ENCODE data around the gene ARHGAP19. TPM values are rescaled to one million over a fixed set of nuclear protein-coding genes. Genes with fewer than 3 reads are reported as not detected.

The ARHGAP19 gene
- total RNA-seq, 2 experiments from 2014 or later = 42.3 to 53.2 TPM

DNA sequence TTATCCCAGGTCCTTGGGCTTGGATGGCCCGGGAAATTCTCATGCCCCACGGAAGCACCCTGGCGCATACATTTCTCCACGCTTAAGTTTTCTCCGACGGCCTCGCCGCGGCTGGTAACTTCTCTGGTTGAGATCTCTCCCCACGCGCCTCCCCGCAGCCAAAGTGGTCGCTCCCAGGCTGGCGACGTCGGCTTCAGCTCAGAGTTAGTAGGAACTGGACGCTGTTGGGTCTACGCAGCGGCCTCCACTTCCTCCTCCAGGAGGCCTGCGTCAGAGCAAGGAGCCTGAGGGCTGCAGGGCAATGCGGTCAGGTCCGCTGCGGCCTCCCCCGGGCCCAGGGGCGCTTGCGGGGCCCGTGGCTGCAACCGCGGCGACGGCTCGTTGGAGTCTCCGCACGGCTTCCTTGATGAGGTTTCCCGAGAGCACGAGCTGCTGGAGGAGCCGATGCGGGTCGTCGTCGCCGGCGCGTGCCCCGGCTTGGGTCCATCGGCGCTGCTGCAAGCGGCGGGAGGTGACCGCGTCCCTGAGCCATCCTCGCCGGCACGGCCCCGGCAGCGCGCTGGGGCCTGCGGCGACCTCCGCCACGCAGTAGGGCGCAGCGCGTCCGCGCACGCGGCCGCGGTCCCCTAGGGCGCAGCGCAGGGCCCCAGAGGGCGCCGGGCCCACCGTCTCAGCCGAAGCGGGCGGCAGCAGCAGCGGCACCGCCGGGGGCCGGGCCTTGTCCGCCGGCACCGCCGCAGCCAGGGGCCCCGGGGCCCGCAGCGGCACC is 41.3 kb upstream of the ARHGAP19 start:
- intact Hi-C loops (cut with micrococcal nuclease) = loop anchor here (5.0 kb wide), 1 partner anchor 51 kb away; no protein-coding TSS in a partner anchor
- H3K27ac Mint-ChIP-seq = peak overlapping the region; percentile 67
- H3K4me1 Mint-ChIP-seq (ENCODE audit: low read depth) = peaks cover 42% of the 10 kb centered on the region
- ATAC-seq (peak; percentile 27), DNase-seq (peak; percentile 61)
- H3K36me3 Mint-ChIP-seq (ENCODE audit: low read depth) = peaks cover 6% of the 10 kb centered on the region
- POLR2A ChIA-PET = interaction anchor here (0.6 to 8.2 kb wide), 13 partner anchors 9 to 114 kb away, joined by 3 to 82 read pairs (median 3); partner anchors contain the start of gene FRAT1
- CTCF ChIA-PET = interaction anchor here (0.8 to 6.5 kb wide), 12 partner anchors 8 to 343 kb away, joined by 3 to 40 read pairs (median 5); partner anchors contain the start of gene FRAT1
- H3K4me3 Mint-ChIP-seq = peak overlapping the region; percentile 77
- TF ChIP-seq, protein P1, sequence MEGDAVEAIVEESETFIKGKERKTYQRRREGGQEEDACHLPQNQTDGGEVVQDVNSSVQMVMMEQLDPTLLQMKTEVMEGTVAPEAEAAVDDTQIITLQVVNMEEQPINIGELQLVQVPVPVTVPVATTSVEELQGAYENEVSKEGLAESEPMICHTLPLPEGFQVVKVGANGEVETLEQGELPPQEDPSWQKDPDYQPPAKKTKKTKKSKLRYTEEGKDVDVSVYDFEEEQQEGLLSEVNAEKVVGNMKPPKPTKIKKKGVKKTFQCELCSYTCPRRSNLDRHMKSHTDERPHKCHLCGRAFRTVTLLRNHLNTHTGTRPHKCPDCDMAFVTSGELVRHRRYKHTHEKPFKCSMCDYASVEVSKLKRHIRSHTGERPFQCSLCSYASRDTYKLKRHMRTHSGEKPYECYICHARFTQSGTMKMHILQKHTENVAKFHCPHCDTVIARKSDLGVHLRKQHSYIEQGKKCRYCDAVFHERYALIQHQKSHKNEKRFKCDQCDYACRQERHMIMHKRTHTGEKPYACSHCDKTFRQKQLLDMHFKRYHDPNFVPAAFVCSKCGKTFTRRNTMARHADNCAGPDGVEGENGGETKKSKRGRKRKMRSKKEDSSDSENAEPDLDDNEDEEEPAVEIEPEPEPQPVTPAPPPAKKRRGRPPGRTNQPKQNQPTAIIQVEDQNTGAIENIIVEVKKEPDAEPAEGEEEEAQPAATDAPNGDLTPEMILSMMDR (IDR thresholded peaks at IDR 0.05) = no peak
- H3K9me3 Mint-ChIP-seq = no peaks in the 10 kb centered on the region
- no peaks in the 10 kb centered on the region for H3K27me3 Mint-ChIP-seq

DNA sequence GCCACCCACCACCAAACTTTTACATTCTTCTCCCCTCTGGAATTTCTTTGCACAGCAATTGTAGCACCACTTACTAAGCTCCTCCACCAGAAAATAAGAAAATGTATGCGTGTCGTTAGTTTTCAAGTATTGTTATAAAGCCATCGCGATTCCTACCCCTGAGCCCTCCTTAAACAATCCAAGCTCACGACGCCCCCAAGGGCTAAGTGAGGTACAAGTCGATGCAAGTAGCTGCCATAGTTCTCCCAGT is 40.8 kb upstream of the ARHGAP19 start:
- ATAC-seq (peak; percentile 19), DNase-seq (peak; percentile 59)
- Mint-ChIP-seq H3K4me3 (peak overlapping the region; percentile 77), H3K4me1 (ENCODE audit: low read depth) (peaks cover 47% of the 10 kb centered on the region), H3K27ac (peak overlapping the region; percentile 67), H3K27me3 (no peaks in the 10 kb centered on the region), H3K36me3 (ENCODE audit: low read depth) (peaks cover 6% of the 10 kb centered on the region), H3K9me3 (no peaks in the 10 kb centered on the region)
- ChIA-PET POLR2A (interaction anchor here (0.8 to 8.2 kb wide), 12 partner anchors 8 to 175 kb away, joined by 3 to 82 read pairs (median 4); partner anchors contain the start of gene FRAT1), CTCF (interaction anchor here (0.8 to 6.5 kb wide), 12 partner anchors 8 to 344 kb away, joined by 3 to 40 read pairs (median 5); partner anchors contain the start of gene FRAT1)
- intact Hi-C loops (cut with micrococcal nuclease) = loop anchor here (5.0 kb wide), 1 partner anchor 51 kb away; no protein-coding TSS in a partner anchor
- TF ChIP-seq, protein P1 (IDR thresholded peaks at IDR 0.05) = no peak

DNA sequence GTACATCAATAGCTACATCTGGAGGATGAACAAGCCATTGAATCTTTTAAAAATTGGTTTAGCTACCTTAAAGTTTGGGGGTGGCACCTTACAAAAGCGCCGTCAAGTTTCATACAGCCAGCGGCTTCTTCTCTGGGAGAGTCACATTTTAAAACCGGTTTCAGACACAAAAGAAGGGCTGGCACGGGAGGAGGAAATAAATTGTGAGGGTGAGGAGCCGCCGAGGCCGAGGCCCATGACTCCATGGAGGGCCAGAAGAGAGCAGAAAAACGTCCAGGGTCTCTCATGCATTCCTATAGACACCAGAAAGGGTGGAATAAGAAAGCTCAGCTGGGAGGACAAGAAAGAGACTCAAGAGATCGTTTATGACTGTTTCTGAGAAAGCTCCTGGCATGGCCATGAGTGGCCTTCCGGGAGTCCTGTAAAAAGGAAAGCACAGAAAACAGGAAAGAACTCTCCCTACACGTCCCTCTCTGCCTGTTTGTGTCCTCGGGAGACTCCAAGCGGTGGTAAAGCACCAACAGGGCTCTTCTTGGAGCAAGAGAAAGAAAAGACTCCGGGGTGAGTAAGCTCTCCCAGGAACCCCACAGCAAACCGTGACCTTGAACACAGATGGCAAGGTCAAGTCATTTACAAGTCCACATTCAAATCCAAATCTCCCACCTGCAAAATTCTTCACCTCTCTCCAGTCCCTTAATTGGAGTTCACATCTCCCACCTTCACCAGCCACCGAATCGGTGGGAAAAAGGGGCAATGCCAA is 40.3 kb upstream of the ARHGAP19 start:
- Mint-ChIP-seq H3K4me1 (ENCODE audit: low read depth) (peaks cover 52% of the 10 kb centered on the region), H3K9me3 (no peaks in the 10 kb centered on the region), H3K27ac (peak overlapping the region; percentile 67), H3K27me3 (no peaks in the 10 kb centered on the region), H3K4me3 (peak overlapping the region; percentile 77), H3K36me3 (ENCODE audit: low read depth) (peaks cover 6% of the 10 kb centered on the region)
- DNase-seq (peak; percentile 17), ATAC-seq (no peak)
- POLR2A ChIA-PET = interaction anchor here (0.8 to 8.2 kb wide), 12 partner anchors 8 to 176 kb away, joined by 3 to 82 read pairs (median 4); partner anchors contain the start of gene FRAT1
- TF ChIP-seq, protein P1 (IDR thresholded peaks at IDR 0.05) = no peak
- intact Hi-C loops (cut with micrococcal nuclease) = loop anchor here (5.0 kb wide), 1 partner anchor 50 kb away; no protein-coding TSS in a partner anchor
- CTCF ChIA-PET = interaction anchor here (1.0 to 6.5 kb wide), 13 partner anchors 8 to 344 kb away, joined by 3 to 40 read pairs (median 5); partner anchors contain the start of gene FRAT1

DNA sequence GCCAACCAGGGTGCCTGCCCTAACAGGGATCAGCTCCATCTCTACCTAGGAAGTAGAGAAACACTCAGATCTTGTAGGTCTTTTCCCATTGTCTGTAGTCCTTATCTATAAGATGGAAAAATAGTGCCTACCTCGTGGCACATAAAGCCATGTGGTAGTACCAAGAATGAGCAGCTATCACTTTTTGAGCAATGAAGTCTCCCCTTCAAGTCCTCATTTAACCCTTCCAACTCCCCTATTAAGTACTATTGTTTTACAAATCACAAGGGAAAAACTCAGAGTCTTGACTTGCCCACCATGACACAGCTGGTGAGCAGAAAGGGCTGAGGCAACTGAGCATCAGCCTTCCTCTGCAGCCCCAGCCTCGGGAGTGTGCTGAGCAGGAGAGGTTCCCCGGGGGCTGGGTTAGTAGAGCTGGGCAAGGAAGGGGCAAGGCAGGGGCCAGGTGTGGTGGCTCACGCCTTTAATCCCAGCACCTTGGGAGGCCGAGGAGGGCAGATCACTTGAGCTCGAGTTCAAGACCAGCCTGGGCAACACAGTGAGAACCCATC is 38.8 kb upstream of the ARHGAP19 start:
- intact Hi-C loops (cut with micrococcal nuclease) = loop anchor here (5.0 kb wide), 1 partner anchor 49 kb away; no protein-coding TSS in a partner anchor

More for the DNA sequence above, 38.8 kb upstream of the ARHGAP19 start:
- DNase-seq (no peak), ATAC-seq (no peak)
- H3K36me3 Mint-ChIP-seq (ENCODE audit: low read depth) = peaks cover 6% of the 10 kb centered on the region
- peaks cover 56% of the 10 kb centered on the region for H3K4me1 Mint-ChIP-seq (ENCODE audit: low read depth)
- no peaks in the 10 kb centered on the region for H3K9me3 Mint-ChIP-seq
- TF ChIP-seq, protein P1 (IDR thresholded peaks at IDR 0.05) = no peak
- H3K27ac Mint-ChIP-seq = peak overlapping the region; percentile 22
- peak overlapping the region; percentile 77 for H3K4me3 Mint-ChIP-seq
- ChIA-PET CTCF (interaction anchor here (0.6 to 6.5 kb wide), 5 partner anchors 8 to 258 kb away, joined by 3 to 40 read pairs (median 3); partner anchors contain the start of genes FRAT1 and RRP12), POLR2A (interaction anchor here (8.2 kb wide), 1 partner anchor 12 kb away, joined by 82 read pairs; the partner anchor contains the start of gene FRAT1)
- no peaks in the 10 kb centered on the region for H3K27me3 Mint-ChIP-seq

All from activated CD8-positive, alpha-beta T cell treated with anti-CD3 and anti-CD28 coated beads for 36 hours (primary cell).